K562 (cell line): ENCODE data around the gene CDNF. TPM values are rescaled to one million over a fixed set of nuclear protein-coding genes. Genes with fewer than 3 reads are reported as not detected.

Experiments
- ATAC-seq: fragments of 200-7000 bp; cut with Tn5 transposase; 3 replicates; pipeline ENCODE4 v1.9.1; 2020; ENCODE audit warnings: moderate library complexity
- BruUV-seq: library from RNA; stranded (reverse); fragments of 400-500 nt; replicated peaks from 2 replicates; lab custom pipeline; 2021; lab: Mats Ljungman, UMichigan
- CTCF ChIA-PET: fragments of 300-600 bp; formaldehyde crosslinking; extraction: SDS; loops from one replicate; lab custom pipeline; 2021; ENCODE audit warnings: low intra/inter-chr PET ratio; lab: Yijun Ruan, JAX
- POLR2A ChIA-PET: fragments of 300-600, 350-650 bp; sonication (Branson Sonifier 250); formaldehyde crosslinking; extraction: SDS; loops from one replicate; lab custom pipeline; 2021; ENCODE audit warnings: antibody characterized with exemption, inconsistent platforms; lab: Yijun Ruan, JAX
- DNase-seq, 4 experiments: peaks; one replicate each; pipeline versions ENCODE4 v3.0.0 to v3.0.0-alpha.2; 2011 to 2018; ENCODE audit warnings: low spot score in 3 of 4, mixed read lengths in 3 of 4; ENCODE audit errors: extremely low read depth in 1 of 4
- FAIRE-seq: peaks from 2 replicates; lab custom pipeline; 2011; peaks lifted over from hg19 to GRCh38; lab: Jason Lieb, UNC
- H2AFZ ChIP-seq: 2 replicates; pipeline ENCODE4 v1.6.0; 2011; ENCODE audit warnings: low read depth, low read length, control low read depth, inconsistent platforms
- H3K27ac ChIP-seq: fragments of 200-600 bp; 3 replicates; pipeline ENCODE4 v1.8.0; 2011; ENCODE audit warnings: low read depth, mild to moderate bottlenecking, control low read depth, inconsistent platforms, low read length, moderate library complexity, mixed read lengths; ENCODE audit errors: extremely low read depth
- H3K27me3 ChIP-seq, 2 experiments: fragments of 300-600 bp in 1 of 2; 2 replicates in 1 of 2; 3 replicates in 1 of 2; pipeline versions ENCODE4 v1.6.0 to v1.8.0; 2011; ENCODE audit warnings: inconsistent platforms in 2 of 2, low read length in 2 of 2, mild to moderate bottlenecking in 1 of 2, mixed read lengths in 1 of 2, moderate library complexity in 1 of 2; ENCODE audit not compliant: control insufficient read depth in 2 of 2, insufficient read depth in 2 of 2
- H3K36me3 ChIP-seq: fragments of 300-600 bp; 3 replicates; pipeline ENCODE4 v1.8.0; 2011; ENCODE audit warnings: mild to moderate bottlenecking, low read length, inconsistent platforms; ENCODE audit not compliant: control insufficient read depth, insufficient read depth
- H3K4me1 ChIP-seq, 2 experiments: fragments of 200-600 bp in 1 of 2; replicated peaks in 1 of 2; 2 replicates in 1 of 2; 3 replicates in 1 of 2; pipeline versions ENCODE4 v1.5.1 to v1.8.0; 2011; ENCODE audit warnings: inconsistent platforms in 2 of 2, low read length in 2 of 2, mild to moderate bottlenecking in 1 of 2, mixed read lengths in 1 of 2, moderate library complexity in 1 of 2; ENCODE audit not compliant: control insufficient read depth in 2 of 2, insufficient read depth in 2 of 2
- H3K4me2 ChIP-seq: 2 replicates; pipeline ENCODE4 v1.6.1; 2011; ENCODE audit warnings: low read length, control low read depth, inconsistent platforms, mixed read lengths; ENCODE audit not compliant: insufficient read depth
- H3K4me3 ChIP-seq: fragments of 200-600 bp; sonication (generic), shearing (Covaris generic); 2 replicates; pipeline ENCODE4 v1.5.1; 2016; ENCODE audit warnings: control low read depth, inconsistent platforms
- H3K79me2 ChIP-seq: fragments of 200-600 bp; 3 replicates; pipeline ENCODE4 v1.8.0; 2011; ENCODE audit warnings: low read length, inconsistent platforms; ENCODE audit not compliant: control insufficient read depth, insufficient read depth
- H3K9ac ChIP-seq, 2 experiments: 2 replicates each; pipeline versions ENCODE4 v1.6.0 to v1.6.1; 2011; ENCODE audit warnings: low read depth in 2 of 2, low read length in 2 of 2, control low read depth in 1 of 2, inconsistent platforms in 1 of 2, mild to moderate bottlenecking in 1 of 2, mixed read lengths in 1 of 2; ENCODE audit not compliant: insufficient read depth in 1 of 2
- H3K9me1 ChIP-seq: one replicate; pipeline ENCODE4 v1.6.0; 2011; ENCODE audit warnings: inconsistent platforms, mild to moderate bottlenecking, low read length, moderate library complexity; ENCODE audit not compliant: control insufficient read depth, insufficient read depth
- H3K9me3 ChIP-seq: replicated peaks from 2 replicates; pipeline ENCODE4 v1.5.1; 2011; ENCODE audit warnings: low read depth, low read length, inconsistent platforms; ENCODE audit not compliant: control insufficient read depth, insufficient read depth
- H4K20me1 ChIP-seq: replicated peaks from 2 replicates; pipeline ENCODE4 v1.6.1; 2011; ENCODE audit warnings: low read length, inconsistent platforms, mixed read lengths; ENCODE audit not compliant: control insufficient read depth, insufficient read depth
- CCAR2 ChIP-seq: fragments of 200-400 bp; formaldehyde crosslinking; IDR thresholded peaks from 2 replicates; pipeline ENCODE4 v1.6.1; 2017; ENCODE audit warnings: mild to moderate bottlenecking, low read depth, low read length
- EGR1 ChIP-seq: fragments of 450-650 bp; conservative IDR thresholded peaks from 2 replicates; pipeline ENCODE4 v1.6.1; 2017; ENCODE audit warnings: mild to moderate bottlenecking
- GABPB1 ChIP-seq: sonication (generic); formaldehyde crosslinking; IDR thresholded peaks from 2 replicates; pipeline ENCODE4 v1.8.0; 2022; ENCODE audit warnings: mild to moderate bottlenecking, missing genetic modification reagents
- GTF2F1 ChIP-seq: IDR thresholded peaks from 2 replicates; pipeline ENCODE4 v1.6.1; 2011; ENCODE audit warnings: low read depth, low read length, improper control_type of control experiment
- HNRNPLL ChIP-seq: fragments of 200-400 bp; formaldehyde crosslinking; IDR thresholded peaks from 2 replicates; pipeline ENCODE4 v1.6.1; 2017; ENCODE audit warnings: low read length, low read depth, mild to moderate bottlenecking; ENCODE audit not compliant: poor library complexity, severe bottlenecking
- NONO ChIP-seq, 2 experiments: fragments of 200-400 bp in 1 of 2; fragments of 450-650 bp in 1 of 2; formaldehyde crosslinking in 1 of 2; IDR thresholded peaks; 2 replicates each; pipeline ENCODE4 v1.6.1; 2017; ENCODE audit warnings: low read depth in 2 of 2, mild to moderate bottlenecking in 2 of 2, moderate library complexity in 2 of 2, low read length in 1 of 2
- NR3C1 ChIP-seq: sonication (generic); formaldehyde crosslinking; IDR thresholded peaks from 2 replicates; pipeline ENCODE4 v1.8.1; 2022; ENCODE audit warnings: missing genetic modification reagents
- RBM15 ChIP-seq: fragments of 200-400 bp; formaldehyde crosslinking; IDR thresholded peaks from 2 replicates; pipeline ENCODE4 v1.6.1; 2018; ENCODE audit warnings: mild to moderate bottlenecking, low read length, moderate library complexity; ENCODE audit not compliant: insufficient read depth
- ZNF408 ChIP-seq: fragments of 250-450 bp; sonication (Bioruptor Pico); IDR thresholded peaks from 2 replicates; pipeline ENCODE4 v1.4.0; 2020; ENCODE audit warnings: low read depth, mild to moderate bottlenecking, moderate library complexity
- WGBS: fragments of 100-300 bp; shearing (Covaris generic); methylation state at CpG from one replicate; pipeline ENCODE4 v1.1.6; 2016; ENCODE audit warnings: low coverage, mixed read lengths; ENCODE audit not compliant: insufficient coverage; ENCODE audit errors: missing lambda C conversion rate; 5-methylcytosine and 5-hydroxymethylcytosine counted together
- in situ Hi-C: fragments of 300-500 bp; cut with MboI; formaldehyde crosslinking; loops from 4 replicates; pipeline ENCODE4 v1.15.0; 2018; ENCODE audit warnings: inconsistent platforms, mixed read lengths
- intact Hi-C: fragments of 100-400 bp; cut with micrococcal nuclease; formaldehyde crosslinking; loops from 2 replicates; pipeline ENCODE4 v1.14.2; 2022
- polyA plus RNA-seq, 8 experiments: library from polyadenylated mRNA; depleted of rRNA in 4 of 8; stranded (reverse) in 5 of 8; unstranded in 3 of 8; fragments of >200 nt; fragmentation: Nextera tagmentation in 2 of 8; fragmentation: Illumina TruSeq in 1 of 8; extraction: Ambion mirVana in 2 of 8; extraction: Trizol in 1 of 8; gene quantifications; 2 replicates each; pipeline versions ENCODE4 v1.2.1 to v1.2.3, GENCODE V29; 2011 to 2014; ENCODE audit warnings: inconsistent platforms in 1 of 8, missing spikeins in 1 of 8
- total RNA-seq, 7 experiments: library from RNA; depleted of rRNA in 6 of 7; stranded (reverse); fragments of >200 nt in 6 of 7; fragmentation: Illumina TruSeq in 2 of 7; extraction: Trizol in 2 of 7; gene quantifications; 2 replicates each; pipeline versions ENCODE4 v1.2.1 to v1.2.3, GENCODE V29; 2011 to 2021; ENCODE audit warnings: low replicate concordance in 1 of 7

CDNF gene
- total and polyA plus RNA-seq, 9 of the 15 experiments (the other 6 are each of a cell fraction or from before 2014, with no cell fraction given), result 0.18 to 1.6 (median 0.61) TPM

DNA sequence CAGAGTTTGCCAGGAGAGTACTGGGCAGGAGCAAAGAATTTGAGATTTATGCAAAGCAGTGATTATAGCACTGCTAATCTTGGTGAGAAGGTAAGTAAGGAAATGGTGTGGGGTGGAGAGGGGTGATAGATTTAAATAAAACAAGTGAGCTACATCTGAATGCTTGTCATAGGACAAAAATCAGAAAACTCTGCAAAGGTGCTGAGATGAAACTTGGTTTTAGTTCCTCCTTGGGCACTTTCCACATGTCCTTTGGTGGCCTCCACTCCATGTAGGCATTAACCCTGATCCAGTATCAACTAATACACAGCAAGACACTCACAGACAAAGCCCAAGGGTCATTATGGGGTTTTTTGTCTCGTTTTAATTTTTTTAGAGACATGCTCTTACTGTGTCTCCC is 37.4 kb downstream of the CDNF start:
- H2AFZ ChIP-seq, result no peak overlapping the region
- in situ Hi-C loops, result no loop called here
- H3K4me3 ChIP-seq, result no peak overlapping the region
- DNase-seq (no peak), ATAC-seq (no peak), FAIRE-seq (no peak)
- CTCF ChIA-PET, result no interaction called here
- H3K9me3 ChIP-seq, result no peaks in the 10 kb centered on the region
- no peaks in the 10 kb centered on the region for H3K36me3 ChIP-seq
- POLR2A ChIA-PET, result no interaction called here
- WGBS, result 0% methylated on average over 1 of the region's 1 CpG
- peaks cover 0 to 8% of the 10 kb centered on the region in 2 experiments; a peak in 4 of 5 replicates for H3K27me3 ChIP-seq
- H3K4me1 ChIP-seq, result no peaks in the 10 kb centered on the region
- TF ChIP-seq NONO (IDR thresholded peaks at IDR 0.05; ENCODE audit: low read depth in 2 of 2, low read length in 1 of 2), result no peak
- TF ChIP-seq CCAR2, result no peak
- TF ChIP-seq GTF2F1, result no peak
- TF ChIP-seq GABPB1 (CRISPR knock-in tag), result no peak
- TF ChIP-seq NR3C1 (CRISPR knock-in tag), result no peak
- TF ChIP-seq ZNF408, result no peak
- no peak for TF ChIP-seq RBM15
- no peak overlapping the region for H3K4me2 ChIP-seq
- no TSS peak for BruUV-seq
- no peak overlapping the region for H3K9ac ChIP-seq
- no peak overlapping the region for H3K27ac ChIP-seq
- intact Hi-C loops, result no loop called here
- no peaks in the 10 kb centered on the region for H3K9me1 ChIP-seq
- H4K20me1 ChIP-seq, result no peaks in the 10 kb centered on the region; the same call in 1 of the 2 replicates
- no peaks in the 10 kb centered on the region for H3K79me2 ChIP-seq

- intact Hi-C loops, result no loop called here
- H3K4me2 ChIP-seq, result no peak overlapping the region
Observed at GRCh38 chr10:14798636-14799035, 39.2 kb downstream of the CDNF start.

More at GRCh38 chr10:14798636-14799035, 39.2 kb downstream of the CDNF start:
- POLR2A ChIA-PET, result no interaction called here
- Histone ChIP-seq H2AFZ (no peak overlapping the region), H3K36me3 (no peaks in the 10 kb centered on the region), H4K20me1 (no peaks in the 10 kb centered on the region; the same call in 1 of the 2 replicates), H3K9ac (no peak overlapping the region), H3K27me3 (peaks cover 0 to 8% of the 10 kb centered on the region in 2 experiments; a peak in 4 of 5 replicates), H3K27ac (no peak overlapping the region), H3K4me3 (no peak overlapping the region), H3K9me3 (no peaks in the 10 kb centered on the region), H3K9me1 (no peaks in the 10 kb centered on the region), H3K79me2 (no peaks in the 10 kb centered on the region), H3K4me1 (no peaks in the 10 kb centered on the region)
- CTCF ChIA-PET, result no interaction called here
- no TSS peak for BruUV-seq
- DNase-seq (no peak), FAIRE-seq (no peak), ATAC-seq (no peak)
- 0% methylated on average over 5 of the region's 5 CpGs for WGBS
- in situ Hi-C loops, result no loop called here
- TF ChIP-seq HNRNPLL (no peak), EGR1 (no peak)
